Measurements from ENCODE around the gene CNTLN.

GRCh38 chr9:17422994-17423680 is 288.3 kb downstream of the CNTLN start:
- TF ChIP-seq CTCF (conservative IDR thresholded peaks at IDR 0.05 in 1 of 2, IDR thresholded peaks at IDR 0.05 in 1 of 2; ENCODE audit: low read depth in 1 of 2, low read length in 2 of 2) (no peak), EZH2 (IDR thresholded peaks at IDR 0.05; ENCODE audit: low read length, missing control alignments) (no peak)
